ENCODE results near the gene HOXC5. TPM values are rescaled to one million over a fixed set of nuclear protein-coding genes. Genes with fewer than 3 reads are reported as not detected.

Gene HOXC5
- total and polyA plus RNA-seq, 4 donors = 3.8 to 3.9 TPM; not detected in 2

- Histone ChIP-seq H3K36me3 (ENCODE audit: control insufficient read depth in 1 of 2, insufficient read depth in 2 of 2, low read length in 1 of 2) (no peaks in the 10 kb centered on the region), H3K27ac (ENCODE audit: low read depth in 1 of 2, low read length in 2 of 2) (no peak overlapping the region), H3K4me3 (ENCODE audit: low read length in 2 of 2) (no peak overlapping the region), H3K4me1 (ENCODE audit: control insufficient read depth in 1 of 2, insufficient read depth in 2 of 2, low read length in 2 of 2) (no peaks in the 10 kb centered on the region), H3K9me3 (ENCODE audit: control insufficient read depth, low read length) (no peaks in the 10 kb centered on the region), H3K27me3 (ENCODE audit: control insufficient read depth in 1 of 2, insufficient read depth in 2 of 2, low read length in 1 of 2) (peaks cover 0 to 6% of the 10 kb centered on the region in 2 donors)
- WGBS, 2 donors = 9% methylated on average over 51 to 60 of the region's 60 CpGs
- DNase-seq (no peak), ATAC-seq (ENCODE audit: low FRiP score) (no peak)
- intact Hi-C loops (cut with DNase I) = no loop called here
Observed at GRCh38 chr12:53994264-53995001, 38.4 kb upstream of the HOXC5 start.

DNA sequence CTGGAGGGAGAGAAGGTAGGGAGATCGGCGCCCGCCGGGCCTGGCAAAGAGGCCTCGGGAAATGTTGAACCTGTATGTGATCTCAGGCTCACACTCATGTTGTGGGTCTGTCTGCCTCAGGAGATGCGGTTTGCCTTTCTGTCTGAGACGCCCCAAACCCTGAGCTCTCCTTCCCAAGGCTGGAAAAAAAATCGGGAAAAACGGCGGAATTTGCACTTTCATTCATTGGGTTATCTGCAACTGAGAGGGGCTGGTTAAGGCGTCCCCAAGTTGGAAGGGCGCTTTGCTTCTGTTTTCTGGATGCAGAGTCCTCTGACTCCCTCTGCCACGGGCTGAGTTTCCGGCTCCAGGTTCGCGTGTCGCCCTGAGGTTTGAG is 37.9 kb upstream of the HOXC5 start:
- Histone ChIP-seq H3K4me1 (ENCODE audit: control insufficient read depth in 1 of 2, insufficient read depth in 2 of 2, low read length in 2 of 2) (no peaks in the 10 kb centered on the region), H3K9me3 (ENCODE audit: control insufficient read depth, low read length) (no peaks in the 10 kb centered on the region), H3K27ac (ENCODE audit: low read depth in 1 of 2, low read length in 2 of 2) (no peak overlapping the region), H3K36me3 (ENCODE audit: control insufficient read depth in 1 of 2, insufficient read depth in 2 of 2, low read length in 1 of 2) (no peaks in the 10 kb centered on the region), H3K4me3 (ENCODE audit: low read length in 2 of 2) (no peak overlapping the region), H3K27me3 (ENCODE audit: control insufficient read depth in 1 of 2, insufficient read depth in 2 of 2, low read length in 1 of 2) (peaks cover 0 to 6% of the 10 kb centered on the region in 2 donors)
- intact Hi-C loops (cut with DNase I) = no loop called here
- ATAC-seq (ENCODE audit: low FRiP score) = peak; percentile 27
- 20% methylated on average over 17 of the region's 17 CpGs for WGBS, 2 donors
- DNase-seq = no peak

DNA sequence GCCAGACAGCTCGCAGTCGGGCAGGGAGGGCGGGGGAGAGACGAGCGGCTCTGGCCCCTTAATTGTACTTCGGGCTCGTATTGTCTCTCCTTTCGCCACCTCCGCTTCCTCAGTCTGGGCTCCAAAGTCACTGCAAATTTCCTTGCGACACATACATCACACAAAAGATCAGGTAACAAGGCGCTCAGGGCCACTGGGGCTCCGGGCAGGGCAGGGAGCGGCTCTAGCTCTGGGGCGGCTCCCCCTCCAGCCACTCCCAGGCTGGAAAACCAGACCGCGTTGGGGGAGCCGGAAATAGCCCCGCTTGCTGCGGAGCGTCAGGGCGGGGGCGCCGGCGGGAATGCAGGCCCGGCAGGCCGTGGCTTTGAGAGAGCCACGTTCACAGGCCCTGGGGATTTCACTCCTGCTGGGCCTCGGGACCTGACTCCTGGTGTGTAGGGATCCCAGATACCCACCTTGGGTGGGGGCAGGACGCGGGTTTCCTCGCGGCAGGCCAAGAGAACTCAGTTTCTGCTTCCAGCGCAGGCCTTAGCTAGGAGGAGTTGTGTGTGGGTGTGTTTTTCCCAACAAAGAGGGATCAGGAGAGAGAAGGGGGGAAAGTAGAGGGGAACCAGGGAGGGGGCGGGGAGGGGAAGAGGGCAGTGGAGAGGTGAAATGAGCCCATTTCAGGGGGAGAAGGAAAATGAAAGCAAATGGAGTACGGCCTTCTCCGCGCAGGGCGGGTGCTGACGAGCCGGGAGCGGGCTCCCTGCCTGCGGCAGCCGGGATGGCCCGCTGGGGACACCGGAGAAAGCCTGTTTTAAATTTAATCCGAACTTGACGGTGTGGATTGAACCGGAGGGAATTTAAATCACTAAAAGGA is 37.2 kb upstream of the HOXC5 start:
- Histone ChIP-seq H3K27me3 (ENCODE audit: control insufficient read depth in 1 of 2, insufficient read depth in 2 of 2, low read length in 1 of 2) (peaks cover 0 to 4% of the 10 kb centered on the region in 2 donors), H3K4me1 (ENCODE audit: control insufficient read depth in 1 of 2, insufficient read depth in 2 of 2, low read length in 2 of 2) (no peaks in the 10 kb centered on the region), H3K4me3 (ENCODE audit: low read length in 2 of 2) (peak overlapping the region in 1 of 2 donors; percentile 13), H3K9me3 (ENCODE audit: control insufficient read depth, low read length) (no peaks in the 10 kb centered on the region), H3K36me3 (ENCODE audit: control insufficient read depth in 1 of 2, insufficient read depth in 2 of 2, low read length in 1 of 2) (no peaks in the 10 kb centered on the region), H3K27ac (ENCODE audit: low read depth in 1 of 2, low read length in 2 of 2) (no peak overlapping the region)
- intact Hi-C loops (cut with DNase I) = no loop called here
- peak in 1 of 2 donors; percentile 90 for DNase-seq
- 38 to 43% methylated on average over 48 of the region's 48 CpGs for WGBS, 2 donors
- peak; percentile 65 for ATAC-seq (ENCODE audit: low FRiP score)

DNA sequence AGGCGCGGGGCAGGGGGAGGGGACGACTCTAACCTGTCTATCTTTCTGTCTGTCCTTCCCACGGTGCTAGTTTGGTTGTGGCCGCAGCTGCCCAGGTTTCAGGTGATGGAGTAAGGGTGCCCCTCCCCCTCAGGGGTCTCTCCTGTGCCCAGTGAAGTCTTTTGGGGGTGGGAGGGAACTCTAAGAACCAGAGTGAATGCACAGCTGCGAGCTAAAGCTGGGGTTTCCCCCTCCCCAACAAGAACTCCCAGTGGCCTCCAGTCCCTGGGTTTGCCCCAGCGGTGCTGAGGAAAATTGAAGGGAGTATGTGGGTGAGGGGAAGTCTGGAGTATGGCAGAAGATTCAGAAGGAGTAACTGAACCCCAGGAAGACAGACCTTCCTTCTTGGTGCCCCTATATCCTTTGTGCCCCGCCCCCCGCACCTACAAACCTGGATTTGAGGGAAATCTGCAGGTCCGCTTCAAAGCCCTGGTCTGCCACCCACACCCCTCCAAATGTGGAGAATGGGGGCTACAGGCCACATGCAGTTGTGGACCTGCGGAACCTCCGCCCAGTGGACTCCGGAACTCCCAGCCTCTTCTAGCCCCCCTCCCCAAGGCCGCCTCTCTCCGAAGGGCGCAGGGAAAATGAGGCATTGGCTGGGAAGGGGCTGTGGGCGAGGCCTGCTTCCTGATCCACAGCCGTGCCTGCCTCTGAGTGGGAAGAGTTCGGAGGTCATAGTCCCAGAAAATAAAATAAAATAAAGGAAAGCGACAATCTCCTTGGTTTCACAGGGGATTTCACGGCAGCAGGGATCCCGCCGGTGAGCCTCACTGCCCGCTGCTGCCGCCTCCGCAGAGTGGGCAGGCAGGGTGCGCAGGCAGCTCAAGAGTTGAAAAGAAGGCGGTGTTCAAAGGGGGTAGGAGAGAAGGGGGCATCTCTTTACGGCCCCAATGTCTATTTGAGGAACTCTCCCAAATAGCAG is 36.3 kb upstream of the HOXC5 start:
- ATAC-seq (ENCODE audit: low FRiP score) (no peak), DNase-seq (no peak)
- Histone ChIP-seq H3K27ac (ENCODE audit: low read depth in 1 of 2, low read length in 2 of 2) (no peak overlapping the region), H3K9me3 (ENCODE audit: control insufficient read depth, low read length) (no peaks in the 10 kb centered on the region), H3K27me3 (ENCODE audit: control insufficient read depth in 1 of 2, insufficient read depth in 2 of 2, low read length in 1 of 2) (peaks cover 0 to 2% of the 10 kb centered on the region in 2 donors), H3K4me1 (ENCODE audit: control insufficient read depth in 1 of 2, insufficient read depth in 2 of 2, low read length in 2 of 2) (no peaks in the 10 kb centered on the region), H3K4me3 (ENCODE audit: low read length in 2 of 2) (no peak overlapping the region), H3K36me3 (ENCODE audit: control insufficient read depth in 1 of 2, insufficient read depth in 2 of 2, low read length in 1 of 2) (no peaks in the 10 kb centered on the region)
- intact Hi-C loops (cut with DNase I) = no loop called here
- 84 to 91% methylated on average over 29 of the region's 29 CpGs for WGBS, 2 donors

GRCh38 chr12:53997204-53998109 is 35.4 kb upstream of the HOXC5 start:
- DNase-seq (peak in 1 of 2 donors; percentile 82), ATAC-seq (ENCODE audit: low FRiP score) (no peak)
- Histone ChIP-seq H3K27ac (ENCODE audit: low read depth in 1 of 2, low read length in 2 of 2) (no peak overlapping the region), H3K4me1 (ENCODE audit: control insufficient read depth in 1 of 2, insufficient read depth in 2 of 2, low read length in 2 of 2) (no peaks in the 10 kb centered on the region), H3K9me3 (ENCODE audit: control insufficient read depth, low read length) (no peaks in the 10 kb centered on the region), H3K36me3 (ENCODE audit: control insufficient read depth in 1 of 2, insufficient read depth in 2 of 2, low read length in 1 of 2) (no peaks in the 10 kb centered on the region), H3K27me3 (ENCODE audit: control insufficient read depth in 1 of 2, insufficient read depth in 2 of 2, low read length in 1 of 2) (no peaks in the 10 kb centered on the region), H3K4me3 (ENCODE audit: low read length in 2 of 2) (no peak overlapping the region)
- WGBS, 2 donors = 61 to 66% methylated on average over 29 to 35 of the region's 35 CpGs
- intact Hi-C loops (cut with DNase I) = no loop called here

- H3K9me3 ChIP-seq (ENCODE audit: control insufficient read depth, low read length) = no peaks in the 10 kb centered on the region
- H3K27ac ChIP-seq (ENCODE audit: low read depth in 1 of 2, low read length in 2 of 2) = no peak overlapping the region
- H3K36me3 ChIP-seq (ENCODE audit: control insufficient read depth in 1 of 2, insufficient read depth in 2 of 2, low read length in 1 of 2) = no peaks in the 10 kb centered on the region
- ATAC-seq (ENCODE audit: low FRiP score) = no peak
- H3K27me3 ChIP-seq (ENCODE audit: control insufficient read depth in 1 of 2, insufficient read depth in 2 of 2, low read length in 1 of 2) = no peaks in the 10 kb centered on the region
- 44 to 53% methylated on average over 11 of the region's 11 CpGs for WGBS, 2 donors
- no peak for DNase-seq
- intact Hi-C loops (cut with DNase I) = no loop called here
- no peaks in the 10 kb centered on the region for H3K4me1 ChIP-seq (ENCODE audit: control insufficient read depth in 1 of 2, insufficient read depth in 2 of 2, low read length in 2 of 2)
- no peak overlapping the region for H3K4me3 ChIP-seq (ENCODE audit: low read length in 2 of 2)
Observed at GRCh38 chr12:53998110-53998899, 34.5 kb upstream of the HOXC5 start.

- H3K4me3 ChIP-seq (ENCODE audit: low read length in 2 of 2) = no peak overlapping the region
- no peaks in the 10 kb centered on the region for H3K36me3 ChIP-seq (ENCODE audit: control insufficient read depth in 1 of 2, insufficient read depth in 2 of 2, low read length in 1 of 2)
- intact Hi-C loops (cut with DNase I) = no loop called here
- ATAC-seq (ENCODE audit: low FRiP score) = no peak
- no peak overlapping the region for H3K27ac ChIP-seq (ENCODE audit: low read depth in 1 of 2, low read length in 2 of 2)
- H3K4me1 ChIP-seq (ENCODE audit: control insufficient read depth in 1 of 2, insufficient read depth in 2 of 2, low read length in 2 of 2) = no peaks in the 10 kb centered on the region
- WGBS, 2 donors = 19% methylated on average over 13 of the region's 13 CpGs
- DNase-seq = no peak
- no peaks in the 10 kb centered on the region for H3K27me3 ChIP-seq (ENCODE audit: control insufficient read depth in 1 of 2, insufficient read depth in 2 of 2, low read length in 1 of 2)
- no peaks in the 10 kb centered on the region for H3K9me3 ChIP-seq (ENCODE audit: control insufficient read depth, low read length)
Observed at GRCh38 chr12:53998900-53999236, 34.0 kb upstream of the HOXC5 start.

Data from aorta (tissue), 5 donors.